HepG2 (cell line): ENCODE data around the gene ETFA. TPM values are rescaled to one million over a fixed set of nuclear protein-coding genes. Genes with fewer than 3 reads are reported as not detected.

Source experiments
- ARID5B ChIP-seq: IDR thresholded peaks from 2 replicates; pipeline ENCODE4 v1.4.0; 2020; ENCODE audit warnings: mild to moderate bottlenecking, missing genetic modification reagents
- FOXP4 ChIP-seq: sonication (generic); formaldehyde crosslinking; IDR thresholded peaks from 2 replicates; pipeline ENCODE4 v1.4.0; 2020; ENCODE audit warnings: missing genetic modification reagents
- GFI1 ChIP-seq: sonication (generic); formaldehyde crosslinking; IDR thresholded peaks from 2 replicates; pipeline ENCODE4 v1.5.0; 2020; ENCODE audit warnings: missing genetic modification reagents, mild to moderate bottlenecking, borderline replicate concordance
- HDAC1 ChIP-seq: sonication (generic); formaldehyde crosslinking; IDR thresholded peaks from 2 replicates; pipeline ENCODE4 v1.5.1; 2020; ENCODE audit warnings: mild to moderate bottlenecking, missing genetic modification reagents
- IRF9 ChIP-seq: sonication (generic); formaldehyde crosslinking; IDR thresholded peaks from 2 replicates; pipeline ENCODE4 v1.8.0; 2022; ENCODE audit warnings: missing genetic modification reagents, mild to moderate bottlenecking, borderline replicate concordance
- JUN ChIP-seq: sonication (generic); formaldehyde crosslinking; IDR thresholded peaks from 2 replicates; pipeline ENCODE4 v1.4.0; 2020; ENCODE audit warnings: mild to moderate bottlenecking, missing genetic modification reagents
- NFKBIZ ChIP-seq: IDR thresholded peaks from 2 replicates; pipeline ENCODE4 v1.6.1; 2018; ENCODE audit warnings: missing genetic modification reagents, missing compliant biosample characterization
- NFYB ChIP-seq: sonication (generic); formaldehyde crosslinking; IDR thresholded peaks from 2 replicates; pipeline ENCODE4 v1.4.0; 2020; ENCODE audit warnings: missing genetic modification reagents
- PLRG1 ChIP-seq: fragments of 450-650 bp; conservative IDR thresholded peaks from 2 replicates; pipeline ENCODE4 v1.6.1; 2016
- SOX13 ChIP-seq, 3 experiments: fragments of 450-650 bp in 1 of 3; sonication (generic) in 1 of 3; formaldehyde crosslinking in 1 of 3; IDR thresholded peaks in 2 of 3; conservative IDR thresholded peaks in 1 of 3; 2 replicates each; pipeline versions ENCODE4 v1.5.0 to v1.6.1; 2016 to 2020; ENCODE audit warnings: antibody characterized with exemption in 1 of 3, mild to moderate bottlenecking in 1 of 3, missing compliant biosample characterization in 1 of 3, missing genetic modification reagents in 1 of 3, moderate library complexity in 1 of 3
- TMF1 ChIP-seq: sonication (generic); formaldehyde crosslinking; IDR thresholded peaks from 2 replicates; pipeline ENCODE4 v1.8.1; 2022; ENCODE audit warnings: low read depth, missing genetic modification reagents
- ZFP36L2 ChIP-seq: sonication (generic); formaldehyde crosslinking; IDR thresholded peaks from 2 replicates; pipeline ENCODE4 v1.4.0; 2020; ENCODE audit warnings: missing genetic modification reagents
- ZNF232 ChIP-seq: sonication (generic); formaldehyde crosslinking; IDR thresholded peaks from 2 replicates; pipeline ENCODE4 v1.4.0; 2020; ENCODE audit warnings: missing genetic modification reagents, borderline replicate concordance
- ZNF292 ChIP-seq: sonication (generic); formaldehyde crosslinking; IDR thresholded peaks from 2 replicates; pipeline ENCODE4 v1.8.1; 2022; ENCODE audit warnings: mild to moderate bottlenecking, low read depth, missing genetic modification reagents, borderline replicate concordance
- ZNF329 ChIP-seq: sonication (generic); formaldehyde crosslinking; IDR thresholded peaks from 2 replicates; pipeline ENCODE4 v1.9.0; 2021; ENCODE audit warnings: low read depth, mild to moderate bottlenecking, missing genetic modification reagents
- ZNF510 ChIP-seq: sonication (generic); formaldehyde crosslinking; IDR thresholded peaks from 2 replicates; pipeline ENCODE4 v1.4.0; 2020; ENCODE audit warnings: low read depth, mild to moderate bottlenecking, missing genetic modification reagents
- ZNF513 ChIP-seq: sonication (generic); formaldehyde crosslinking; conservative IDR thresholded peaks from 2 replicates; pipeline ENCODE4 v1.5.0; 2020; ENCODE audit warnings: missing genetic modification reagents
- ZNF746 ChIP-seq: sonication (generic); formaldehyde crosslinking; IDR thresholded peaks from 2 replicates; pipeline ENCODE4 v1.8.0; 2022; ENCODE audit warnings: mild to moderate bottlenecking, missing genetic modification reagents
- ZSCAN5A ChIP-seq: sonication (generic); formaldehyde crosslinking; IDR thresholded peaks from 2 replicates; pipeline ENCODE4 v1.8.0; 2022; ENCODE audit warnings: mild to moderate bottlenecking, missing genetic modification reagents, borderline replicate concordance
- polyA plus RNA-seq, 8 experiments: library from polyadenylated mRNA; depleted of rRNA in 3 of 8; stranded (reverse) in 7 of 8; unstranded in 1 of 8; fragments of >200 nt; fragmentation: Illumina TruSeq in 4 of 8; extraction: Trizol in 4 of 8; gene quantifications; 2 replicates each; pipeline versions ENCODE4 v1.2.1 to v1.2.3, GENCODE V29; 2011 to 2016; ENCODE audit warnings: low read depth in 4 of 8, missing spikeins in 1 of 8, mixed read lengths in 1 of 8; ENCODE audit not compliant: insufficient read depth in 1 of 8
- total RNA-seq, 5 experiments: library from RNA; depleted of rRNA; stranded (reverse); fragments of >200 nt; fragmentation: Illumina TruSeq; extraction: Trizol; gene quantifications; 2 replicates each; pipeline ENCODE4 v1.2.3, GENCODE V29; 2016; ENCODE audit warnings: low read depth in 1 of 5

The ETFA gene
- total and polyA plus RNA-seq, 2 of the 13 experiments (the other 11 are each of a cell fraction or from before 2014, with no cell fraction given): 291 to 396 TPM

GRCh38 chr15:76312540-76313174 lies 1.4 kb upstream of the ETFA start (continued):
- TF ChIP-seq IRF9 (CRISPR knock-in tag) (no peak), ZNF232 (CRISPR knock-in tag) (no peak), JUN (CRISPR knock-in tag) (peak; percentile 70; the same call in 1 of the 2 replicates), NFYB (CRISPR knock-in tag) (no peak), NFKBIZ (CRISPR knock-in tag) (no peak), ZSCAN5A (CRISPR knock-in tag) (no peak), ARID5B (CRISPR knock-in tag) (0 out of 2 replicates have a peak, but pooled peaks have one; percentile 53), GFI1 (CRISPR knock-in tag) (no peak), SOX13 (IDR thresholded peaks at IDR 0.05) (no peak), SOX13 (CRISPR knock-in tag; conservative IDR thresholded peaks at IDR 0.05 in 1 of 2, IDR thresholded peaks at IDR 0.05 in 1 of 2) (peak in 1 of 2 experiments; percentile 49; a peak in 1 of 4 replicates), PLRG1 (no peak), ZFP36L2 (CRISPR knock-in tag) (no peak), TMF1 (no peak), ZNF329 (no peak), ZNF746 (CRISPR knock-in tag) (no peak), HDAC1 (CRISPR knock-in tag) (peak; percentile 50; the same call in 1 of the 2 replicates), ZNF292 (no peak), ZNF513 (CRISPR knock-in tag) (no peak), FOXP4 (CRISPR knock-in tag) (peak; percentile 67), ZNF510 (no peak)
